Globus pallidus (tissue), 1 donor: ENCODE measurements around the gene C10orf120.
A peak's percentile ranks its signal among the peaks of the same experiment; 100 is the strongest.

Source experiments
- DNase-seq: peaks from one replicate; pipeline ENCODE4 v3.0.0-alpha.2; 2015; ENCODE audit warnings: low spot score

The C10orf120 gene

GRCh38 chr10:122660696-122661095 lies 39.0 kb downstream of the C10orf120 start:
- DNase-seq = no peak

- DNase-seq = no peak
These were observed 40.0 kb downstream of the C10orf120 start for GRCh38 chr10:122659651-122660050.

- DNase-seq = no peak
These were observed 40.5 kb downstream of the C10orf120 start for GRCh38 chr10:122659126-122659525.

- no peak for DNase-seq
These were observed 41.1 kb downstream of the C10orf120 start for GRCh38 chr10:122658356-122659049.

- no peak for DNase-seq
These were observed 41.9 kb downstream of the C10orf120 start for GRCh38 chr10:122657729-122658128.

GRCh38 chr10:122657255-122657654 lies 42.4 kb downstream of the C10orf120 start:
- no peak for DNase-seq

- no peak for DNase-seq
These were observed 42.9 kb downstream of the C10orf120 start for GRCh38 chr10:122656741-122657140.

GRCh38 chr10:122656308-122656705 lies 43.3 kb downstream of the C10orf120 start:
- no peak for DNase-seq

GRCh38 chr10:122655524-122656307 lies 43.9 kb downstream of the C10orf120 start:
- DNase-seq = no peak

GRCh38 chr10:122650331-122650730 lies 49.3 kb downstream of the C10orf120 start:
- DNase-seq = no peak

- no peak for DNase-seq
These were observed 49.7 kb downstream of the C10orf120 start for GRCh38 chr10:122649903-122650302.

GRCh38 chr10:122648599-122649428 lies 50.8 kb downstream of the C10orf120 start:
- peak; percentile 70 for DNase-seq
